PC-3 (cell line): ENCODE measurements around the gene PALD1. TPM values are rescaled to one million over a fixed set of nuclear protein-coding genes. Genes with fewer than 3 reads are reported as not detected.

Experiments
- ATAC-seq: fragments of 200-7000 bp; cut with Tn5 transposase; 2 replicates; pipeline ENCODE4 v1.9.1; 2020; ENCODE audit warnings: mild to moderate bottlenecking, moderate library complexity
- BruUV-seq: library from RNA; stranded (reverse); fragments of 400-500 nt; replicated peaks from 2 replicates; lab custom pipeline; 2021; lab: Mats Ljungman, UMichigan
- CTCF ChIA-PET: fragments of 300-600 bp; sonication (Branson Sonifier 250); formaldehyde crosslinking; loops from one replicate; lab custom pipeline; 2022; ENCODE audit warnings: antibody characterized with exemption; lab: Charles Lee
- POLR2A ChIA-PET: fragments of 300-600 bp; sonication (Branson Sonifier 250); formaldehyde crosslinking; loops from one replicate; lab custom pipeline; 2022; ENCODE audit warnings: antibody characterized with exemption; ENCODE audit not compliant: unreplicated experiment; lab: Charles Lee
- DNase-seq: peaks from one replicate; pipeline ENCODE4 v3.0.0-alpha.2; 2015
- H2AFZ ChIP-seq: fragments of 300-600 bp; sonication (generic); 2 replicates; pipeline ENCODE4 v1.6.0; 2016; ENCODE audit warnings: antibody characterized with exemption, low read length
- H3F3A ChIP-seq: fragments of 300-600 bp; sonication (generic); one replicate; pipeline ENCODE4 v1.6.0; 2017; ENCODE audit warnings: antibody characterized with exemption, low read length, control low read depth, mild to moderate bottlenecking; ENCODE audit not compliant: unreplicated experiment
- H3K27ac ChIP-seq: fragments of 300-600 bp; sonication (generic); 2 replicates; pipeline ENCODE4 v1.5.1; 2016; ENCODE audit warnings: mild to moderate bottlenecking, low read length
- H3K27me3 ChIP-seq: fragments of 300-600 bp; sonication (generic); 2 replicates; pipeline ENCODE4 v1.6.1; 2016; ENCODE audit warnings: low read length, mixed read lengths
- H3K36me3 ChIP-seq: fragments of 300-600 bp; sonication (generic); 2 replicates; pipeline ENCODE4 v1.6.1; 2016; ENCODE audit warnings: low read depth, mixed run types, low read length, mixed read lengths
- H3K4me1 ChIP-seq: fragments of 300-600 bp; sonication (generic); 2 replicates; pipeline ENCODE4 v1.5.1; 2016; ENCODE audit warnings: low read length; ENCODE audit not compliant: insufficient read depth
- H3K4me2 ChIP-seq: fragments of 300-600 bp; sonication (generic); 2 replicates; pipeline ENCODE4 v1.6.0; 2016; ENCODE audit warnings: low read length
- H3K4me3 ChIP-seq: fragments of 300-600 bp; sonication (generic); 2 replicates; pipeline ENCODE4 v1.5.1; 2016; ENCODE audit warnings: mild to moderate bottlenecking, low read length, mixed read lengths
- H3K79me2 ChIP-seq: fragments of 300-600 bp; sonication (generic); 2 replicates; pipeline ENCODE4 v1.6.1; 2017; ENCODE audit warnings: low read length, mixed read lengths
- H3K9ac ChIP-seq: fragments of 300-600 bp; sonication (generic); 2 replicates; pipeline ENCODE4 v1.6.0; 2016; ENCODE audit warnings: mild to moderate bottlenecking, low read length
- H3K9me2 ChIP-seq: fragments of 300-600 bp; sonication (generic); replicated peaks from 2 replicates; pipeline ENCODE4 v1.6.1; 2016; ENCODE audit warnings: mixed run types, low read length, mixed read lengths
- H3K9me3 ChIP-seq: fragments of 300-600 bp; sonication (generic); 2 replicates; pipeline ENCODE4 v1.6.1; 2016; ENCODE audit warnings: low read length, mixed read lengths
- H4K20me1 ChIP-seq: fragments of 300-600 bp; sonication (generic); 2 replicates; pipeline ENCODE4 v1.6.1; 2016; ENCODE audit warnings: low read length, mixed read lengths
- EZH2 ChIP-seq: fragments of 300-600 bp; sonication (generic); IDR thresholded peaks from one replicate; pipeline ENCODE4 v1.6.1; 2017; ENCODE audit warnings: antibody characterized with exemption, mild to moderate bottlenecking, low read length; ENCODE audit not compliant: unreplicated experiment
- EZH2phosphoT487 ChIP-seq: fragments of 300-600 bp; sonication (generic); IDR thresholded peaks from 2 replicates; pipeline ENCODE4 v1.6.1; 2018; ENCODE audit warnings: mild to moderate bottlenecking, antibody characterized with exemption, low read length, borderline replicate concordance
- intact Hi-C: fragments of 100-400 bp; cut with micrococcal nuclease; formaldehyde crosslinking; loops from 2 replicates; pipeline ENCODE4 v1.9.0; 2023
- total RNA-seq: library from RNA; depleted of rRNA; stranded (reverse); fragments of >200 nt; gene quantifications from 2 replicates; pipeline ENCODE4 v1.2.3, GENCODE V29; 2014
- TF ChIP-seq, protein P1 (sequence below): fragments of 300-600 bp; sonication (generic); conservative IDR thresholded peaks from 2 replicates; pipeline ENCODE4 v1.5.1; 2017; ENCODE audit warnings: antibody characterized with exemption, low read depth, mild to moderate bottlenecking, low read length

Gene PALD1
- total RNA-seq, 1 experiment from 2014 or later, result 0.80 TPM

GRCh38 chr10:70558871-70559810 is 80.6 kb downstream of the PALD1 start:
- intact Hi-C loops, result loop anchor here (1.0 to 2.0 kb wide), 3 partner anchors 200 to 322 kb away; no protein-coding TSS in a partner anchor
- Histone ChIP-seq H3K4me1 (no peaks in the 10 kb centered on the region), H3K4me2 (peak overlapping the region; percentile 73), H3F3A (no peaks in the 10 kb centered on the region), H3K9ac (0 out of 2 replicates have a peak overlapping the region, but pooled peaks have one; percentile 7), H3K4me3 (peak overlapping the region; percentile 56), H2AFZ (peak overlapping the region; percentile 71), H4K20me1 (no peaks in the 10 kb centered on the region), H3K36me3 (no peaks in the 10 kb centered on the region), H3K9me3 (no peaks in the 10 kb centered on the region), H3K27ac (no peak overlapping the region), H3K79me2 (no peaks in the 10 kb centered on the region), H3K9me2 (no peaks in the 10 kb centered on the region), H3K27me3 (no peaks in the 10 kb centered on the region)
- TF ChIP-seq EZH2 (no peak), EZH2phosphoT487 (no peak)
- TF ChIP-seq, protein P1, sequence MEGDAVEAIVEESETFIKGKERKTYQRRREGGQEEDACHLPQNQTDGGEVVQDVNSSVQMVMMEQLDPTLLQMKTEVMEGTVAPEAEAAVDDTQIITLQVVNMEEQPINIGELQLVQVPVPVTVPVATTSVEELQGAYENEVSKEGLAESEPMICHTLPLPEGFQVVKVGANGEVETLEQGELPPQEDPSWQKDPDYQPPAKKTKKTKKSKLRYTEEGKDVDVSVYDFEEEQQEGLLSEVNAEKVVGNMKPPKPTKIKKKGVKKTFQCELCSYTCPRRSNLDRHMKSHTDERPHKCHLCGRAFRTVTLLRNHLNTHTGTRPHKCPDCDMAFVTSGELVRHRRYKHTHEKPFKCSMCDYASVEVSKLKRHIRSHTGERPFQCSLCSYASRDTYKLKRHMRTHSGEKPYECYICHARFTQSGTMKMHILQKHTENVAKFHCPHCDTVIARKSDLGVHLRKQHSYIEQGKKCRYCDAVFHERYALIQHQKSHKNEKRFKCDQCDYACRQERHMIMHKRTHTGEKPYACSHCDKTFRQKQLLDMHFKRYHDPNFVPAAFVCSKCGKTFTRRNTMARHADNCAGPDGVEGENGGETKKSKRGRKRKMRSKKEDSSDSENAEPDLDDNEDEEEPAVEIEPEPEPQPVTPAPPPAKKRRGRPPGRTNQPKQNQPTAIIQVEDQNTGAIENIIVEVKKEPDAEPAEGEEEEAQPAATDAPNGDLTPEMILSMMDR, result peak; percentile 96
- ChIA-PET POLR2A (no interaction called here), CTCF (interaction anchor here (0.6 to 1.1 kb wide), 5 partner anchors 17 to 257 kb away, joined by 3 to 5 read pairs (median 4); partner anchors contain the start of gene SGPL1)
- DNase-seq (peak; percentile 91), ATAC-seq (peak; percentile 88)
- no TSS peak for BruUV-seq

GRCh38 chr10:70559861-70560260 is 81.3 kb downstream of the PALD1 start:
- peak overlapping the region; percentile 73 for H3K4me2 ChIP-seq
- intact Hi-C loops, result loop anchor here (1.0 to 2.0 kb wide), 3 partner anchors 199 to 321 kb away; no protein-coding TSS in a partner anchor
- no peaks in the 10 kb centered on the region for H3F3A ChIP-seq
- no TSS peak for BruUV-seq
- H3K4me1 ChIP-seq, result no peaks in the 10 kb centered on the region
- no peak overlapping the region for H2AFZ ChIP-seq
- no peaks in the 10 kb centered on the region for H3K9me3 ChIP-seq
- H3K36me3 ChIP-seq, result no peaks in the 10 kb centered on the region
- POLR2A ChIA-PET, result no interaction called here
- DNase-seq (no peak), ATAC-seq (no peak)
- no peak overlapping the region for H3K9ac ChIP-seq
- no peaks in the 10 kb centered on the region for H4K20me1 ChIP-seq
- H3K27ac ChIP-seq, result no peak overlapping the region
- no peaks in the 10 kb centered on the region for H3K27me3 ChIP-seq
- CTCF ChIA-PET, result no interaction called here
- H3K79me2 ChIP-seq, result no peaks in the 10 kb centered on the region
- no peak overlapping the region for H3K4me3 ChIP-seq
- TF ChIP-seq EZH2phosphoT487 (no peak), EZH2 (no peak)
- TF ChIP-seq, protein P1, result no peak
- H3K9me2 ChIP-seq, result no peaks in the 10 kb centered on the region

- no TSS peak for BruUV-seq
- Histone ChIP-seq H4K20me1 (no peaks in the 10 kb centered on the region), H3K27ac (no peak overlapping the region), H3K4me3 (no peak overlapping the region), H3K36me3 (no peaks in the 10 kb centered on the region), H3K4me2 (no peak overlapping the region), H3K9ac (no peak overlapping the region), H3K79me2 (no peaks in the 10 kb centered on the region), H3K9me3 (no peaks in the 10 kb centered on the region), H3K4me1 (no peaks in the 10 kb centered on the region), H3K9me2 (no peaks in the 10 kb centered on the region), H3F3A (no peaks in the 10 kb centered on the region), H3K27me3 (no peaks in the 10 kb centered on the region), H2AFZ (no peak overlapping the region)
- DNase-seq (no peak), ATAC-seq (no peak)
- intact Hi-C loops, result no loop called here
- POLR2A ChIA-PET, result no interaction called here
- TF ChIP-seq EZH2phosphoT487, result no peak
- TF ChIP-seq, protein P1, result no peak
- no peak for TF ChIP-seq EZH2
- CTCF ChIA-PET, result no interaction called here
Observed at GRCh38 chr10:70560511-70560941, 82.0 kb downstream of the PALD1 start.
